Liver (tissue), 9 donors: ENCODE results near the gene GALNTL6. TPM values are rescaled to one million over a fixed set of nuclear protein-coding genes. Genes with fewer than 3 reads are reported as not detected.

Source experiments
- DNase-seq: peaks from one replicate; pipeline ENCODE4 v3.0.0-alpha.2; 2017; ENCODE audit warnings: low spot score
- H3K27ac ChIP-seq, 2 donors: one replicate each; pipeline ENCODE4 v1.7.0; 2013; ENCODE audit warnings: inconsistent platforms in 2 of 2, low read length in 2 of 2, control low read depth in 1 of 2, low read depth in 1 of 2, mild to moderate bottlenecking in 1 of 2
- H3K27me3 ChIP-seq, 4 donors: one replicate each; pipeline versions ENCODE4 v1.6.1 to v1.7.0; 2013; ENCODE audit warnings: low read length in 3 of 4, inconsistent platforms in 1 of 4, mild to moderate bottlenecking in 1 of 4, moderate library complexity in 1 of 4; ENCODE audit not compliant: control insufficient read depth in 4 of 4, insufficient read depth in 4 of 4
- H3K36me3 ChIP-seq, 4 donors: one replicate each; pipeline versions ENCODE4 v1.6.1 to v1.7.0; 2013; ENCODE audit warnings: low read length in 3 of 4, mild to moderate bottlenecking in 3 of 4, low read depth in 1 of 4, moderate library complexity in 1 of 4; ENCODE audit not compliant: control insufficient read depth in 4 of 4, insufficient read depth in 3 of 4
- H3K4me1 ChIP-seq, 4 donors: one replicate each; pipeline versions ENCODE4 v1.6.1 to v1.7.0; 2013; ENCODE audit warnings: low read length in 3 of 4, mild to moderate bottlenecking in 3 of 4, moderate library complexity in 1 of 4; ENCODE audit not compliant: control insufficient read depth in 4 of 4, insufficient read depth in 4 of 4
- H3K4me3 ChIP-seq, 3 donors: one replicate each; pipeline versions ENCODE4 v1.6.1 to v1.7.0; 2013; ENCODE audit warnings: low read length in 3 of 3, control low read depth in 1 of 3, low read depth in 1 of 3, mild to moderate bottlenecking in 1 of 3
- H3K9ac ChIP-seq, 2 donors: one replicate each; pipeline ENCODE4 v1.7.0; 2013; ENCODE audit warnings: low read length in 2 of 2, mild to moderate bottlenecking in 2 of 2, moderate library complexity in 2 of 2, control low read depth in 1 of 2, low read depth in 1 of 2
- H3K9me3 ChIP-seq, 4 donors: one replicate each; pipeline versions ENCODE4 v1.6.1 to v1.7.0; 2013; ENCODE audit warnings: low read length in 3 of 4; ENCODE audit not compliant: control insufficient read depth in 4 of 4
- EGR1 ChIP-seq, 2 donors: IDR thresholded peaks; 2 replicates each; pipeline ENCODE4 v1.6.1; 2016 to 2018; ENCODE audit warnings: antibody characterized with exemption in 2 of 2, low read depth in 2 of 2
- FOXA1 ChIP-seq: IDR thresholded peaks from 2 replicates; pipeline ENCODE4 v1.6.1; 2016; ENCODE audit warnings: antibody characterized with exemption
- GABPA ChIP-seq, 2 donors: IDR thresholded peaks in 1 of 2; conservative IDR thresholded peaks in 1 of 2; 2 replicates each; pipeline ENCODE4 v1.6.1; 2016; ENCODE audit warnings: antibody characterized with exemption in 2 of 2, mild to moderate bottlenecking in 1 of 2, moderate library complexity in 1 of 2
- HNF4A ChIP-seq, 2 donors: conservative IDR thresholded peaks; 2 replicates each; pipeline ENCODE4 v1.6.1; 2016; ENCODE audit warnings: antibody characterized with exemption in 2 of 2, mild to moderate bottlenecking in 2 of 2
- HNF4G ChIP-seq: IDR thresholded peaks from 2 replicates; pipeline ENCODE4 v1.6.1; 2016; ENCODE audit warnings: antibody characterized with exemption
- JUND ChIP-seq, 2 donors: IDR thresholded peaks; 2 replicates each; pipeline ENCODE4 v1.6.1; 2016; ENCODE audit warnings: antibody characterized with exemption in 2 of 2
- NR2F2 ChIP-seq: IDR thresholded peaks from 2 replicates; pipeline ENCODE4 v1.6.1; 2016; ENCODE audit warnings: antibody characterized with exemption
- RAD21 ChIP-seq, 2 donors: IDR thresholded peaks; 2 replicates each; pipeline ENCODE4 v1.6.1; 2016; ENCODE audit warnings: antibody characterized with exemption in 2 of 2, mild to moderate bottlenecking in 2 of 2
- RXRA ChIP-seq, 2 donors: IDR thresholded peaks; 2 replicates each; pipeline ENCODE4 v1.6.1; 2017 to 2018; ENCODE audit warnings: antibody characterized with exemption in 2 of 2, mild to moderate bottlenecking in 1 of 2
- SP1 ChIP-seq: IDR thresholded peaks from 2 replicates; pipeline ENCODE4 v1.6.1; 2018; ENCODE audit warnings: antibody characterized with exemption, mild to moderate bottlenecking
- TAF1 ChIP-seq: conservative IDR thresholded peaks from 2 replicates; pipeline ENCODE4 v1.6.1; 2016; ENCODE audit warnings: antibody characterized with exemption, mild to moderate bottlenecking
- YY1 ChIP-seq: IDR thresholded peaks from 2 replicates; pipeline ENCODE4 v1.6.1; 2016; ENCODE audit warnings: antibody characterized with exemption, mild to moderate bottlenecking
- WGBS: extraction: QIAGEN DNeasy Blood & Tissue Kit; methylation state at CpG from one replicate; pipeline ENCODE4 v1.1.7; 2013; 5-methylcytosine and 5-hydroxymethylcytosine counted together
- polyA plus RNA-seq, 2 donors: library from polyadenylated mRNA; stranded (reverse) in 1 of 2; unstranded in 1 of 2; fragments of 200-250 nt in 1 of 2; fragments of >200 nt in 1 of 2; fragmentation: Nextera tagmentation in 1 of 2; extraction: Ambion mirVana in 1 of 2; gene quantifications; one replicate each; pipeline versions ENCODE4 v1.2.1 to v1.2.3, GENCODE V29; 2013 to 2015
- total RNA-seq, 2 donors: library from RNA; depleted of rRNA; stranded (reverse); fragments of >200 nt; gene quantifications; one replicate each; pipeline ENCODE4 v1.2.3, GENCODE V29; 2014
- TF ChIP-seq, protein P1 (sequence below): IDR thresholded peaks from 2 replicates; pipeline ENCODE4 v1.6.1; 2016; ENCODE audit warnings: antibody characterized with exemption, mild to moderate bottlenecking
- TF ChIP-seq, protein P2 (sequence below): IDR thresholded peaks from 2 replicates; pipeline ENCODE4 v1.6.1; 2016; ENCODE audit warnings: antibody characterized with exemption
- TF ChIP-seq, protein P3 (sequence below): IDR thresholded peaks from 2 replicates; pipeline ENCODE4 v1.6.1; 2016; ENCODE audit warnings: antibody characterized with exemption
- TF ChIP-seq, protein P4 (sequence below): fragments of 150-350 bp; IDR thresholded peaks from 2 replicates; pipeline ENCODE4 v1.5.1; 2017; ENCODE audit warnings: improper control_type of control experiment, low read depth, low read length; ENCODE audit not compliant: missing input control
- TF ChIP-seq, protein P5 (sequence below): IDR thresholded peaks from 2 replicates; pipeline ENCODE4 v1.6.1; 2016; ENCODE audit warnings: antibody characterized with exemption
- donor health status: healthy.
- donor health status: healthy.
- donor health status: healthy.
- donor health status: healthy.
- donor health status: healthy.

GALNTL6 gene
- total and polyA plus RNA-seq, 4 donors, result 0.06 to 0.08 TPM; not detected in 2

DNA sequence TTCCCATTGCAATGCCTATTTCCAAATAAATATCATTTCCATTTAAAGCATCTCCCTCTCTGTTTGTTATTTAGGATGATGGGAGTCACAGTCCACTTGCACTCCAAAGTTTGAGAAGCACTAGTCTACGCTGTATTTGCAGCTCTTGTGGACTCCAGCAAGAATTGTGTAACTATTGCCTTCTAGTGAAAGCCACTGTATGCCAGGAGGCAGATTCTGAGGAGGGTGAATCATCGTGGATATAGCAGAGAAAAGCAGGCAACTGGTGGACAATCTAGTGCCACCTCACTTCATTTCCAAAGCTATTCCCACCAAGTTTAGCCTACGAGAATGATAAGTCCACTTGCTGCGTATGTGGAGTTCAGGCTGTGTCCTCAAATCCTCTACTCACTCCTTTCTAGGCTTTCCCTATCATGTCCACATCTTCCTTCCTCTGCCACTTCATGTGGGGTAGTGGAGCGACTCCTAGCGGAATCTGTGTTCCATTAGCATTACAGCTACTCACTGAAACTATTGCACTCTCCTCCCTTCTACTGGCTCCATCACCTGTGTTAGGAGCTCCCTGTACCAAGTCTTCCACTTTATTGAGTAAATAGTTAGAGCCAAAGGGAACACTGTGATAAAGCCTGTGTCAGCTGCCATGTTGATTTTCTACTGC is 853.6 kb downstream of the GALNTL6 start:
- Histone ChIP-seq H3K27me3 (no peaks in the 10 kb centered on the region), H3K4me3 (no peak overlapping the region), H3K4me1 (no peaks in the 10 kb centered on the region), H3K36me3 (no peaks in the 10 kb centered on the region), H3K9ac (no peak overlapping the region), H3K27ac (no peak overlapping the region), H3K9me3 (no peaks in the 10 kb centered on the region)
- 75% methylated on average over 6 of the region's 6 CpGs for WGBS
- no peak for TF ChIP-seq JUND (IDR thresholded peaks at IDR 0.05)
- no peak for TF ChIP-seq EGR1 (IDR thresholded peaks at IDR 0.05; ENCODE audit: low read depth in 2 of 2)
- no peak for TF ChIP-seq HNF4A (conservative IDR thresholded peaks at IDR 0.05)
- no peak for TF ChIP-seq GABPA (IDR thresholded peaks at IDR 0.05 in 1 of 2, conservative IDR thresholded peaks at IDR 0.05 in 1 of 2)
- TF ChIP-seq, protein P1, sequence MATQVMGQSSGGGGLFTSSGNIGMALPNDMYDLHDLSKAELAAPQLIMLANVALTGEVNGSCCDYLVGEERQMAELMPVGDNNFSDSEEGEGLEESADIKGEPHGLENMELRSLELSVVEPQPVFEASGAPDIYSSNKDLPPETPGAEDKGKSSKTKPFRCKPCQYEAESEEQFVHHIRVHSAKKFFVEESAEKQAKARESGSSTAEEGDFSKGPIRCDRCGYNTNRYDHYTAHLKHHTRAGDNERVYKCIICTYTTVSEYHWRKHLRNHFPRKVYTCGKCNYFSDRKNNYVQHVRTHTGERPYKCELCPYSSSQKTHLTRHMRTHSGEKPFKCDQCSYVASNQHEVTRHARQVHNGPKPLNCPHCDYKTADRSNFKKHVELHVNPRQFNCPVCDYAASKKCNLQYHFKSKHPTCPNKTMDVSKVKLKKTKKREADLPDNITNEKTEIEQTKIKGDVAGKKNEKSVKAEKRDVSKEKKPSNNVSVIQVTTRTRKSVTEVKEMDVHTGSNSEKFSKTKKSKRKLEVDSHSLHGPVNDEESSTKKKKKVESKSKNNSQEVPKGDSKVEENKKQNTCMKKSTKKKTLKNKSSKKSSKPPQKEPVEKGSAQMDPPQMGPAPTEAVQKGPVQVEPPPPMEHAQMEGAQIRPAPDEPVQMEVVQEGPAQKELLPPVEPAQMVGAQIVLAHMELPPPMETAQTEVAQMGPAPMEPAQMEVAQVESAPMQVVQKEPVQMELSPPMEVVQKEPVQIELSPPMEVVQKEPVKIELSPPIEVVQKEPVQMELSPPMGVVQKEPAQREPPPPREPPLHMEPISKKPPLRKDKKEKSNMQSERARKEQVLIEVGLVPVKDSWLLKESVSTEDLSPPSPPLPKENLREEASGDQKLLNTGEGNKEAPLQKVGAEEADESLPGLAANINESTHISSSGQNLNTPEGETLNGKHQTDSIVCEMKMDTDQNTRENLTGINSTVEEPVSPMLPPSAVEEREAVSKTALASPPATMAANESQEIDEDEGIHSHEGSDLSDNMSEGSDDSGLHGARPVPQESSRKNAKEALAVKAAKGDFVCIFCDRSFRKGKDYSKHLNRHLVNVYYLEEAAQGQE, result no peak
- TF ChIP-seq SP1, result no peak
- DNase-seq, result no peak

DNA sequence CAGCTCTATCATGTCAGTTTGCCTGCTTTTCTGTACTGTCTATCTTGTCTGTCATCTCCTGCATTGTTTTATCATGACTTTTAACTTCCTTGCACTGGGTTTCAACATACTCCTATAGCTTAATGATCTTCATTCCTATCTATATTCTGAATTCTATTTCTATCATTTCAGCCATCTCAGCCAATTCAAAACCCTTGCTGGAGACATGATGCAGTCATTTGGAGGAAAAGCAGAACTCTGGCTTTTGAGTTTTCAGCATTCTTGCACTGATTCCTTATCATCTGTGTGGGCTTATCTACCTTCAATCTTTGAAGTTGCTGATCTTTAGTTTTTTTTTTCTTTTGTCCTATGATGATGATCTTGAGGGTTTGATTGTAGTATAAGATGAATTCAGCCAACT is 861.6 kb downstream of the GALNTL6 start:
- DNase-seq, result no peak
- no peak for TF ChIP-seq YY1
- TF ChIP-seq, protein P2, sequence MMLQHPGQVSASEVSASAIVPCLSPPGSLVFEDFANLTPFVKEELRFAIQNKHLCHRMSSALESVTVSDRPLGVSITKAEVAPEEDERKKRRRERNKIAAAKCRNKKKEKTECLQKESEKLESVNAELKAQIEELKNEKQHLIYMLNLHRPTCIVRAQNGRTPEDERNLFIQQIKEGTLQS, result no peak
- TF ChIP-seq SP1, result no peak
- TF ChIP-seq, protein P3, sequence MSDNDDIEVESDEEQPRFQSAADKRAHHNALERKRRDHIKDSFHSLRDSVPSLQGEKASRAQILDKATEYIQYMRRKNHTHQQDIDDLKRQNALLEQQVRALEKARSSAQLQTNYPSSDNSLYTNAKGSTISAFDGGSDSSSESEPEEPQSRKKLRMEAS, result no peak
- TF ChIP-seq HNF4A (conservative IDR thresholded peaks at IDR 0.05), result no peak
- TF ChIP-seq TAF1, result no peak
- TF ChIP-seq, protein P4, sequence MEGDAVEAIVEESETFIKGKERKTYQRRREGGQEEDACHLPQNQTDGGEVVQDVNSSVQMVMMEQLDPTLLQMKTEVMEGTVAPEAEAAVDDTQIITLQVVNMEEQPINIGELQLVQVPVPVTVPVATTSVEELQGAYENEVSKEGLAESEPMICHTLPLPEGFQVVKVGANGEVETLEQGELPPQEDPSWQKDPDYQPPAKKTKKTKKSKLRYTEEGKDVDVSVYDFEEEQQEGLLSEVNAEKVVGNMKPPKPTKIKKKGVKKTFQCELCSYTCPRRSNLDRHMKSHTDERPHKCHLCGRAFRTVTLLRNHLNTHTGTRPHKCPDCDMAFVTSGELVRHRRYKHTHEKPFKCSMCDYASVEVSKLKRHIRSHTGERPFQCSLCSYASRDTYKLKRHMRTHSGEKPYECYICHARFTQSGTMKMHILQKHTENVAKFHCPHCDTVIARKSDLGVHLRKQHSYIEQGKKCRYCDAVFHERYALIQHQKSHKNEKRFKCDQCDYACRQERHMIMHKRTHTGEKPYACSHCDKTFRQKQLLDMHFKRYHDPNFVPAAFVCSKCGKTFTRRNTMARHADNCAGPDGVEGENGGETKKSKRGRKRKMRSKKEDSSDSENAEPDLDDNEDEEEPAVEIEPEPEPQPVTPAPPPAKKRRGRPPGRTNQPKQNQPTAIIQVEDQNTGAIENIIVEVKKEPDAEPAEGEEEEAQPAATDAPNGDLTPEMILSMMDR, result no peak
- TF ChIP-seq, protein P1, result no peak
- TF ChIP-seq NR2F2, result no peak
- TF ChIP-seq HNF4G, result no peak
- no peak for TF ChIP-seq RXRA (IDR thresholded peaks at IDR 0.05)
- TF ChIP-seq FOXA1, result no peak
- TF ChIP-seq RAD21 (IDR thresholded peaks at IDR 0.05), result no peak
- TF ChIP-seq, protein P5, sequence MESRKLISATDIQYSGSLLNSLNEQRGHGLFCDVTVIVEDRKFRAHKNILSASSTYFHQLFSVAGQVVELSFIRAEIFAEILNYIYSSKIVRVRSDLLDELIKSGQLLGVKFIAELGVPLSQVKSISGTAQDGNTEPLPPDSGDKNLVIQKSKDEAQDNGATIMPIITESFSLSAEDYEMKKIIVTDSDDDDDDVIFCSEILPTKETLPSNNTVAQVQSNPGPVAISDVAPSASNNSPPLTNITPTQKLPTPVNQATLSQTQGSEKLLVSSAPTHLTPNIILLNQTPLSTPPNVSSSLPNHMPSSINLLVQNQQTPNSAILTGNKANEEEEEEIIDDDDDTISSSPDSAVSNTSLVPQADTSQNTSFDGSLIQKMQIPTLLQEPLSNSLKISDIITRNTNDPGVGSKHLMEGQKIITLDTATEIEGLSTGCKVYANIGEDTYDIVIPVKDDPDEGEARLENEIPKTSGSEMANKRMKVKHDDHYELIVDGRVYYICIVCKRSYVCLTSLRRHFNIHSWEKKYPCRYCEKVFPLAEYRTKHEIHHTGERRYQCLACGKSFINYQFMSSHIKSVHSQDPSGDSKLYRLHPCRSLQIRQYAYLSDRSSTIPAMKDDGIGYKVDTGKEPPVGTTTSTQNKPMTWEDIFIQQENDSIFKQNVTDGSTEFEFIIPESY, result no peak
- no peaks in the 10 kb centered on the region for H3K9me3 ChIP-seq
- no peaks in the 10 kb centered on the region for H3K27me3 ChIP-seq
- no peak overlapping the region for H3K9ac ChIP-seq
- H3K4me1 ChIP-seq, result no peaks in the 10 kb centered on the region
- no peaks in the 10 kb centered on the region for H3K36me3 ChIP-seq
- H3K27ac ChIP-seq, result no peak overlapping the region
- no peak overlapping the region for H3K4me3 ChIP-seq
